GM23338 (cell line): Measurements from ENCODE around the gene ADAP1. TPM values are rescaled to one million over a fixed set of nuclear protein-coding genes. Genes with fewer than 3 reads are reported as not detected.

Experiments used
- ATAC-seq: fragments of 200-7000 bp; cut with Tn5 transposase; 3 replicates; pipeline ENCODE4 v1.9.1; 2020
- DNase-seq: peaks from one replicate; pipeline ENCODE4 v3.0.0-alpha.2; 2015; ENCODE audit warnings: low spot score
- H2AFZ ChIP-seq: fragments of 200-600 bp; sonication (generic); 2 replicates; pipeline ENCODE4 v1.8.0; 2016; ENCODE audit warnings: antibody characterized with exemption, mild to moderate bottlenecking, moderate library complexity
- H3F3A ChIP-seq: fragments of 200-600 bp; sonication (generic); replicated peaks from 2 replicates; pipeline ENCODE4 v1.8.0; 2017; ENCODE audit warnings: antibody characterized with exemption, mixed run types, low read depth
- H3K27ac ChIP-seq: fragments of 200-600 bp; sonication (generic); 2 replicates; pipeline ENCODE4 v1.6.1; 2016; ENCODE audit warnings: low read depth
- H3K27me3 ChIP-seq: fragments of 200-600 bp; sonication (generic); 2 replicates; pipeline ENCODE4 v1.8.0; 2016; ENCODE audit warnings: mild to moderate bottlenecking, mixed run types, moderate library complexity; ENCODE audit not compliant: insufficient read depth
- H3K36me3 ChIP-seq: fragments of 200-600 bp; sonication (generic); 2 replicates; pipeline ENCODE4 v1.8.0; 2016; ENCODE audit warnings: mild to moderate bottlenecking; ENCODE audit not compliant: insufficient read depth
- H3K4me1 ChIP-seq: fragments of 200-600 bp; sonication (generic); 2 replicates; pipeline ENCODE4 v1.8.0; 2016; ENCODE audit warnings: mild to moderate bottlenecking, moderate library complexity; ENCODE audit not compliant: insufficient read depth
- H3K4me2 ChIP-seq: fragments of 200-600 bp; sonication (generic); 2 replicates; pipeline ENCODE4 v1.7.1; 2017; ENCODE audit warnings: mixed run types
- H3K4me3 ChIP-seq: fragments of 200-600 bp; sonication (generic); 2 replicates; pipeline ENCODE4 v1.6.1; 2016; ENCODE audit warnings: mixed run types
- H3K79me2 ChIP-seq: fragments of 200-600 bp; sonication (generic); replicated peaks from 2 replicates; pipeline ENCODE4 v1.8.0; 2017; ENCODE audit warnings: mild to moderate bottlenecking; ENCODE audit not compliant: insufficient read depth
- H3K9me2 ChIP-seq: fragments of 200-600 bp; sonication (generic); 2 replicates; pipeline ENCODE4 v1.8.0; 2017; ENCODE audit not compliant: insufficient read depth
- H4K20me1 ChIP-seq: fragments of 200-600 bp; sonication (generic); replicated peaks from 2 replicates; pipeline ENCODE4 v1.8.0; 2017; ENCODE audit warnings: mild to moderate bottlenecking; ENCODE audit not compliant: insufficient read depth
- H3K27ac Mint-ChIP-seq: 2 replicates; pipeline ENCODE4 v1.8.0; 2020; ENCODE audit warnings: inconsistent platforms, mild to moderate bottlenecking, moderate library complexity, mixed read lengths
- H3K27me3 Mint-ChIP-seq: 3 replicates; pipeline ENCODE4 v1.8.0; 2022; ENCODE audit warnings: low read depth, mild to moderate bottlenecking, moderate library complexity, mixed read lengths, inconsistent platforms; ENCODE audit not compliant: insufficient read depth, poor library complexity
- H3K36me3 Mint-ChIP-seq: 3 replicates; pipeline ENCODE4 v1.8.0; 2021; ENCODE audit warnings: low read depth, mild to moderate bottlenecking, inconsistent platforms, moderate library complexity, mixed read lengths
- H3K4me1 Mint-ChIP-seq: 3 replicates; pipeline ENCODE4 v1.8.0; 2020; ENCODE audit warnings: mild to moderate bottlenecking, inconsistent platforms, mixed read lengths
- H3K4me3 Mint-ChIP-seq: 3 replicates; pipeline ENCODE4 v1.8.0; 2021; ENCODE audit warnings: moderate library complexity, mild to moderate bottlenecking, inconsistent platforms, mixed read lengths
- H3K9me3 Mint-ChIP-seq: 3 replicates; pipeline ENCODE4 v1.8.0; 2020; ENCODE audit warnings: moderate library complexity, mild to moderate bottlenecking, inconsistent platforms, mixed read lengths
- CREB1 ChIP-seq: fragments of 250-450 bp; sonication (Bioruptor Pico); IDR thresholded peaks from 2 replicates; pipeline ENCODE4 v1.5.0; 2020; ENCODE audit warnings: low read depth, mild to moderate bottlenecking, moderate library complexity
- ETS1 ChIP-seq: IDR thresholded peaks from 2 replicates; pipeline ENCODE4 v1.6.1; 2016; ENCODE audit warnings: antibody characterized with exemption
- EZH2 ChIP-seq: fragments of 200-600 bp; sonication (generic); IDR thresholded peaks from one replicate; pipeline ENCODE4 v1.8.0; 2017; ENCODE audit warnings: antibody characterized with exemption, mild to moderate bottlenecking, low read depth; ENCODE audit not compliant: unreplicated experiment
- EZH2phosphoT487 ChIP-seq: fragments of 200-600 bp; sonication (generic); IDR thresholded peaks from one replicate; pipeline ENCODE4 v1.8.1; 2018; ENCODE audit warnings: antibody characterized with exemption; ENCODE audit not compliant: unreplicated experiment
- JUNB ChIP-seq: IDR thresholded peaks from one replicate; pipeline ENCODE4 v1.6.1; 2016; ENCODE audit warnings: antibody characterized with exemption; ENCODE audit not compliant: unreplicated experiment
- NANOG ChIP-seq: IDR thresholded peaks from 2 replicates; pipeline ENCODE4 v1.6.1; 2016; ENCODE audit warnings: antibody characterized with exemption, borderline replicate concordance
- POLR2AphosphoS5 ChIP-seq: IDR thresholded peaks from 2 replicates; pipeline ENCODE4 v1.6.1; 2016; ENCODE audit warnings: antibody characterized with exemption, low read depth
- STAT1 ChIP-seq: IDR thresholded peaks from one replicate; pipeline ENCODE4 v1.6.1; 2016; ENCODE audit warnings: antibody characterized with exemption; ENCODE audit not compliant: unreplicated experiment
- ZNF114 ChIP-seq: fragments of 250-450 bp; sonication (Bioruptor Pico); IDR thresholded peaks from 2 replicates; pipeline ENCODE4 v1.5.0; 2020; ENCODE audit warnings: mild to moderate bottlenecking, moderate library complexity
- ZNF331 ChIP-seq: fragments of 250-450 bp; sonication (Bioruptor Pico); IDR thresholded peaks from 2 replicates; pipeline ENCODE4 v1.5.0; 2020; ENCODE audit warnings: low read depth, mild to moderate bottlenecking, moderate library complexity
- ZNF462 ChIP-seq: fragments of 250-450 bp; sonication (Bioruptor Pico); IDR thresholded peaks from 2 replicates; pipeline ENCODE4 v1.5.0; 2020; ENCODE audit warnings: mild to moderate bottlenecking, moderate library complexity
- polyA plus RNA-seq: library from polyadenylated mRNA; unstranded; fragments of >200 nt; fragmentation: Nextera tagmentation; extraction: Ambion mirVana; gene quantifications from 2 replicates; pipeline ENCODE4 v1.2.1, GENCODE V29; 2016
- total RNA-seq: library from RNA; depleted of rRNA; stranded (reverse); fragments of >200 nt; shearing (Covaris generic); gene quantifications from 2 replicates; pipeline ENCODE4 v1.2.3, GENCODE V29; 2014
- TF ChIP-seq, protein P1 (sequence below), 2 experiments: fragments of 200-600 bp in 1 of 2; sonication (generic) in 1 of 2; conservative IDR thresholded peaks; 2 replicates each; pipeline versions ENCODE4 v1.5.1 to v1.6.1; 2016 to 2017; ENCODE audit warnings: antibody characterized with exemption in 2 of 2, low read depth in 2 of 2, mild to moderate bottlenecking in 2 of 2, moderate library complexity in 1 of 2
- TF ChIP-seq, protein P2 (sequence below): IDR thresholded peaks from one replicate; pipeline ENCODE4 v1.6.1; 2018; ENCODE audit warnings: antibody characterized with exemption; ENCODE audit not compliant: unreplicated experiment

ADAP1 gene
- total and polyA plus RNA-seq, 2 experiments from 2014 or later = 2.2 to 9.6 TPM

DNA sequence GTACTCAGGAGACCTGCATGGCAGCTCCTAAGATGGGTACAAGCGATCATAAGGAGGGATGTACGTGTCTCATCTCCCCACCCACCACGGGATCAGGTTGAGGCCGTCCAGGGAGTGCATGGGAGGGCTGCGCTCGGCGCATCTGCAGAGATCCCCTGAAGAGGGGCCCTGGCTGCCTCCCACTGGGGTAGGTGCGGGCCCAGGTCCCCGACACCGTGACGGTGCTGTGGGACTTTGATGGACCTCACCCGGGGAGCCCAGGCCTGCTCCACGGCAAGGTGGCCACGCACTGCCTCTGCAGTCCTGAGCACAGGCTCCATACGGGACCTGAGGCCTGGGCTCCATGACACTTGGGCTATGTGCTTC, 65.5 kb downstream of the ADAP1 start:
- TF ChIP-seq EZH2 (no peak), ZNF331 (CRISPR knock-in tag) (no peak), JUNB (no peak), STAT1 (no peak), POLR2AphosphoS5 (no peak), CREB1 (CRISPR knock-in tag) (no peak), ZNF114 (CRISPR knock-in tag) (no peak), ETS1 (no peak), ZNF462 (CRISPR knock-in tag) (no peak), EZH2phosphoT487 (no peak), NANOG (no peak)
- TF ChIP-seq, protein P1, sequence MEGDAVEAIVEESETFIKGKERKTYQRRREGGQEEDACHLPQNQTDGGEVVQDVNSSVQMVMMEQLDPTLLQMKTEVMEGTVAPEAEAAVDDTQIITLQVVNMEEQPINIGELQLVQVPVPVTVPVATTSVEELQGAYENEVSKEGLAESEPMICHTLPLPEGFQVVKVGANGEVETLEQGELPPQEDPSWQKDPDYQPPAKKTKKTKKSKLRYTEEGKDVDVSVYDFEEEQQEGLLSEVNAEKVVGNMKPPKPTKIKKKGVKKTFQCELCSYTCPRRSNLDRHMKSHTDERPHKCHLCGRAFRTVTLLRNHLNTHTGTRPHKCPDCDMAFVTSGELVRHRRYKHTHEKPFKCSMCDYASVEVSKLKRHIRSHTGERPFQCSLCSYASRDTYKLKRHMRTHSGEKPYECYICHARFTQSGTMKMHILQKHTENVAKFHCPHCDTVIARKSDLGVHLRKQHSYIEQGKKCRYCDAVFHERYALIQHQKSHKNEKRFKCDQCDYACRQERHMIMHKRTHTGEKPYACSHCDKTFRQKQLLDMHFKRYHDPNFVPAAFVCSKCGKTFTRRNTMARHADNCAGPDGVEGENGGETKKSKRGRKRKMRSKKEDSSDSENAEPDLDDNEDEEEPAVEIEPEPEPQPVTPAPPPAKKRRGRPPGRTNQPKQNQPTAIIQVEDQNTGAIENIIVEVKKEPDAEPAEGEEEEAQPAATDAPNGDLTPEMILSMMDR (conservative IDR thresholded peaks at IDR 0.05; ENCODE audit: low read depth in 2 of 2) = no peak
- TF ChIP-seq, protein P2, sequence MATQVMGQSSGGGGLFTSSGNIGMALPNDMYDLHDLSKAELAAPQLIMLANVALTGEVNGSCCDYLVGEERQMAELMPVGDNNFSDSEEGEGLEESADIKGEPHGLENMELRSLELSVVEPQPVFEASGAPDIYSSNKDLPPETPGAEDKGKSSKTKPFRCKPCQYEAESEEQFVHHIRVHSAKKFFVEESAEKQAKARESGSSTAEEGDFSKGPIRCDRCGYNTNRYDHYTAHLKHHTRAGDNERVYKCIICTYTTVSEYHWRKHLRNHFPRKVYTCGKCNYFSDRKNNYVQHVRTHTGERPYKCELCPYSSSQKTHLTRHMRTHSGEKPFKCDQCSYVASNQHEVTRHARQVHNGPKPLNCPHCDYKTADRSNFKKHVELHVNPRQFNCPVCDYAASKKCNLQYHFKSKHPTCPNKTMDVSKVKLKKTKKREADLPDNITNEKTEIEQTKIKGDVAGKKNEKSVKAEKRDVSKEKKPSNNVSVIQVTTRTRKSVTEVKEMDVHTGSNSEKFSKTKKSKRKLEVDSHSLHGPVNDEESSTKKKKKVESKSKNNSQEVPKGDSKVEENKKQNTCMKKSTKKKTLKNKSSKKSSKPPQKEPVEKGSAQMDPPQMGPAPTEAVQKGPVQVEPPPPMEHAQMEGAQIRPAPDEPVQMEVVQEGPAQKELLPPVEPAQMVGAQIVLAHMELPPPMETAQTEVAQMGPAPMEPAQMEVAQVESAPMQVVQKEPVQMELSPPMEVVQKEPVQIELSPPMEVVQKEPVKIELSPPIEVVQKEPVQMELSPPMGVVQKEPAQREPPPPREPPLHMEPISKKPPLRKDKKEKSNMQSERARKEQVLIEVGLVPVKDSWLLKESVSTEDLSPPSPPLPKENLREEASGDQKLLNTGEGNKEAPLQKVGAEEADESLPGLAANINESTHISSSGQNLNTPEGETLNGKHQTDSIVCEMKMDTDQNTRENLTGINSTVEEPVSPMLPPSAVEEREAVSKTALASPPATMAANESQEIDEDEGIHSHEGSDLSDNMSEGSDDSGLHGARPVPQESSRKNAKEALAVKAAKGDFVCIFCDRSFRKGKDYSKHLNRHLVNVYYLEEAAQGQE = no peak
- DNase-seq = no peak
- Histone ChIP-seq H2AFZ (no peak overlapping the region), H3K36me3 (0 out of 2 replicates have a peak, but pooled peaks cover 6% of the 10 kb centered on the region), H3F3A (no peaks in the 10 kb centered on the region), H3K9me2 (no peaks in the 10 kb centered on the region), H3K4me3 (no peak overlapping the region), H3K4me2 (no peak overlapping the region), H3K79me2 (peaks cover 54% of the 10 kb centered on the region), H3K4me1 (no peaks in the 10 kb centered on the region; the same call in 1 of the 2 replicates), H3K27me3 (no peaks in the 10 kb centered on the region), H4K20me1 (peaks cover 14% of the 10 kb centered on the region), H3K27ac (no peak overlapping the region)
- H3K9me3 Mint-ChIP-seq = no peaks in the 10 kb centered on the region; the same call in 2 of the 3 replicates
- no peaks in the 10 kb centered on the region for H3K27me3 Mint-ChIP-seq
- peak; percentile 10; the same call in 2 of the 3 replicates for ATAC-seq
- H3K27ac Mint-ChIP-seq = peak overlapping the region; percentile 31; the same call in 1 of the 2 replicates
- H3K36me3 Mint-ChIP-seq = peaks cover 57% of the 10 kb centered on the region
- H3K4me3 Mint-ChIP-seq = peak overlapping the region; percentile 38; the same call in 1 of the 3 replicates
- H3K4me1 Mint-ChIP-seq = peaks cover 7% of the 10 kb centered on the region
